ENCODE measurements around the gene LRP11.

The LRP11 gene

GRCh38 chr6:149813351-149813750 lies 50.8 kb downstream of the LRP11 start:
- Histone ChIP-seq H3K9me3 (replicated peaks in 1 of 11) (no peaks in the 10 kb centered on the region), H3K27me3 (no peaks in the 10 kb centered on the region), H3K27ac (no peak overlapping the region), H3K4me2 (no peak overlapping the region), H3K36me3 (peaks cover 24 to 48% (median 38%) of the 10 kb centered on the region in 11 experiments; a peak in 21 of 22 replicates), H3K9ac (no peak overlapping the region), H3K4me1 (peaks cover 0 to 8% (median 0%) of the 10 kb centered on the region in 10 experiments; a peak in 4 of 20 replicates), H4K20me1 (0 out of 22 replicates have a peak, but pooled peaks cover 0 to 4% (median 0%) of the 10 kb centered on the region in 11 experiments), H3K4me3 (no peak overlapping the region)
- no peak for TF ChIP-seq Cebpa-rat (IDR thresholded peaks at IDR 0.05)

- Histone ChIP-seq H3K9ac (no peak overlapping the region), H4K20me1 (peaks cover 0 to 4% (median 0%) of the 10 kb centered on the region in 11 experiments; a peak in 1 of 22 replicates), H3K27me3 (no peaks in the 10 kb centered on the region), H3K9me3 (replicated peaks in 1 of 11) (no peaks in the 10 kb centered on the region), H3K27ac (no peak overlapping the region), H3K36me3 (peaks cover 33 to 70% (median 50%) of the 10 kb centered on the region in 11 experiments), H3K4me2 (peak overlapping the region in 3 of 11 experiments; percentile 8 to 23 (median 21); a peak in 3 of 22 replicates), H3K4me1 (peaks cover 0 to 12% (median 8%) of the 10 kb centered on the region in 10 experiments; a peak in 12 of 20 replicates), H3K4me3 (no peak overlapping the region)
- no peak for TF ChIP-seq Cebpa-rat (IDR thresholded peaks at IDR 0.05)
Measured at GRCh38 chr6:149809798-149810197, 54.4 kb downstream of the LRP11 start.

GRCh38 chr6:149806127-149806526 lies 58.0 kb downstream of the LRP11 start:
- Histone ChIP-seq H3K9ac (no peak overlapping the region), H3K27me3 (no peaks in the 10 kb centered on the region), H3K9me3 (replicated peaks in 1 of 11) (no peaks in the 10 kb centered on the region), H3K36me3 (peaks cover 50 to 75% (median 64%) of the 10 kb centered on the region in 11 experiments), H3K4me1 (peaks cover 0 to 12% (median 8%) of the 10 kb centered on the region in 10 experiments; a peak in 12 of 20 replicates), H4K20me1 (peaks cover 0 to 4% (median 0%) of the 10 kb centered on the region in 11 experiments; a peak in 1 of 22 replicates), H3K27ac (no peak overlapping the region), H3K4me2 (peak overlapping the region in 1 of 11 experiments; percentile 12; a peak in 2 of 22 replicates), H3K4me3 (no peak overlapping the region)
- no peak for TF ChIP-seq Cebpa-rat (IDR thresholded peaks at IDR 0.05)

- Histone ChIP-seq H3K4me3 (no peak overlapping the region), H3K36me3 (peaks cover 41 to 66% (median 49%) of the 10 kb centered on the region in 11 experiments), H3K27me3 (no peaks in the 10 kb centered on the region), H3K27ac (no peak overlapping the region), H3K4me2 (no peak overlapping the region), H4K20me1 (peaks cover 0 to 16% (median 0%) of the 10 kb centered on the region in 11 experiments; a peak in 6 of 22 replicates), H3K9ac (no peak overlapping the region), H3K9me3 (replicated peaks in 1 of 11) (peaks cover 0 to 4% (median 0%) of the 10 kb centered on the region in 11 experiments; a peak in 4 of 22 replicates), H3K4me1 (no peaks in the 10 kb centered on the region)
- TF ChIP-seq Cebpa-rat (IDR thresholded peaks at IDR 0.05), result no peak
Measured at GRCh38 chr6:149783551-149783950, 80.6 kb downstream of the LRP11 start.

- H3K4me3 ChIP-seq, result no peak overlapping the region
- no peak for TF ChIP-seq Cebpa-rat (IDR thresholded peaks at IDR 0.05)
- peaks cover 0 to 24% (median 4%) of the 10 kb centered on the region in 11 experiments; a peak in 6 of 22 replicates for H4K20me1 ChIP-seq
- H3K36me3 ChIP-seq, result peaks cover 49 to 74% (median 60%) of the 10 kb centered on the region in 11 experiments
- H3K4me2 ChIP-seq, result no peak overlapping the region
- no peaks in the 10 kb centered on the region for H3K4me1 ChIP-seq
- peaks cover 0 to 4% (median 0%) of the 10 kb centered on the region in 11 experiments; a peak in 4 of 22 replicates for H3K9me3 ChIP-seq (replicated peaks in 1 of 11)
- H3K9ac ChIP-seq, result no peak overlapping the region
- no peaks in the 10 kb centered on the region for H3K27me3 ChIP-seq
- no peak overlapping the region for H3K27ac ChIP-seq
Measured at GRCh38 chr6:149782337-149782736, 81.8 kb downstream of the LRP11 start.

- Histone ChIP-seq H4K20me1 (peaks cover 0 to 25% (median 4%) of the 10 kb centered on the region in 11 experiments; a peak in 7 of 22 replicates), H3K36me3 (peaks cover 49 to 79% (median 66%) of the 10 kb centered on the region in 11 experiments), H3K9ac (no peak overlapping the region), H3K27me3 (no peaks in the 10 kb centered on the region), H3K27ac (no peak overlapping the region), H3K4me2 (no peak overlapping the region), H3K4me1 (no peaks in the 10 kb centered on the region), H3K4me3 (no peak overlapping the region), H3K9me3 (replicated peaks in 1 of 11) (peaks cover 0 to 4% (median 0%) of the 10 kb centered on the region in 11 experiments; a peak in 4 of 22 replicates)
- TF ChIP-seq Cebpa-rat (IDR thresholded peaks at IDR 0.05), result no peak
Measured at GRCh38 chr6:149781715-149782114, 82.4 kb downstream of the LRP11 start.

- H3K27me3 ChIP-seq, result no peaks in the 10 kb centered on the region
- TF ChIP-seq Cebpa-rat (IDR thresholded peaks at IDR 0.05), result no peak
- no peak overlapping the region for H3K4me2 ChIP-seq
- H3K9ac ChIP-seq, result no peak overlapping the region
- H3K9me3 ChIP-seq (replicated peaks in 1 of 11), result peaks cover 0 to 4% (median 0%) of the 10 kb centered on the region in 11 experiments; a peak in 4 of 22 replicates
- H4K20me1 ChIP-seq, result peaks cover 0 to 31% (median 4%) of the 10 kb centered on the region in 11 experiments; a peak in 7 of 22 replicates
- no peaks in the 10 kb centered on the region for H3K4me1 ChIP-seq
- peaks cover 68 to 99% (median 85%) of the 10 kb centered on the region in 11 experiments for H3K36me3 ChIP-seq
- no peak overlapping the region for H3K4me3 ChIP-seq
- H3K27ac ChIP-seq, result no peak overlapping the region
Measured at GRCh38 chr6:149779644-149779963, 84.6 kb downstream of the LRP11 start.

GRCh38 chr6:149777624-149778023 lies 86.5 kb downstream of the LRP11 start:
- no peaks in the 10 kb centered on the region for H3K27me3 ChIP-seq
- H3K9ac ChIP-seq, result no peak overlapping the region
- no peak for TF ChIP-seq Cebpa-rat (IDR thresholded peaks at IDR 0.05)
- H3K4me2 ChIP-seq, result no peak overlapping the region
- H3K27ac ChIP-seq, result no peak overlapping the region
- H4K20me1 ChIP-seq, result peaks cover 0 to 31% (median 4%) of the 10 kb centered on the region in 11 experiments; a peak in 7 of 22 replicates
- no peak overlapping the region for H3K4me3 ChIP-seq
- H3K9me3 ChIP-seq (replicated peaks in 1 of 11), result no peaks in the 10 kb centered on the region
- peaks cover 68 to 99% (median 85%) of the 10 kb centered on the region in 11 experiments for H3K36me3 ChIP-seq
- no peaks in the 10 kb centered on the region for H3K4me1 ChIP-seq

- H3K4me3 ChIP-seq, result no peak overlapping the region
- peaks cover 0 to 8% (median 5%) of the 10 kb centered on the region in 11 experiments; a peak in 18 of 22 replicates for H3K9me3 ChIP-seq (replicated peaks in 1 of 11)
- no peak for TF ChIP-seq Cebpa-rat (IDR thresholded peaks at IDR 0.05)
- H3K36me3 ChIP-seq, result peaks cover 77 to 100% (median 89%) of the 10 kb centered on the region in 11 experiments
- no peak overlapping the region; a peak in 1 of 22 replicates for H3K27ac ChIP-seq
- H3K27me3 ChIP-seq, result no peaks in the 10 kb centered on the region
- peaks cover 0 to 43% (median 15%) of the 10 kb centered on the region in 11 experiments; a peak in 13 of 22 replicates for H4K20me1 ChIP-seq
- no peaks in the 10 kb centered on the region for H3K4me1 ChIP-seq
- H3K9ac ChIP-seq, result no peak overlapping the region
- H3K4me2 ChIP-seq, result no peak overlapping the region
Measured at GRCh38 chr6:149771925-149772324, 92.2 kb downstream of the LRP11 start.
